ENCODE measurements around the gene DLG1. TPM values are rescaled to one million over a fixed set of nuclear protein-coding genes. Genes with fewer than 3 reads are reported as not detected.

The DLG1 gene
- total RNA-seq, 4 donors from 2014 or later, result 71.4 to 96.7 (median 88.5) TPM

GRCh38 chr3:197253238-197253947, 45.0 kb downstream of the DLG1 start:
- 63 to 64% methylated on average over 7 of the region's 7 CpGs for WGBS, 2 donors
- TF ChIP-seq CTCF (IDR thresholded peaks at IDR 0.05) (no peak), POLR2A (IDR thresholded peaks at IDR 0.05) (no peak)
- intact Hi-C loops (cut with DNase I; ENCODE audit: low total_unique reads), result no loop called here
- no peak overlapping the region for H3K4me3 ChIP-seq (ENCODE audit: low read depth, poor library complexity, severe bottlenecking)
- DNase-seq (ENCODE audit: low spot score in 2 of 2), result no peak

- no peak for DNase-seq (ENCODE audit: low spot score in 2 of 2)
- intact Hi-C loops (cut with DNase I; ENCODE audit: low total_unique reads), result no loop called here
- no peak overlapping the region for H3K4me3 ChIP-seq (ENCODE audit: low read depth, poor library complexity, severe bottlenecking)
- whole genome bisulfite sequencing, 2 donors, result 80 to 97% methylated on average over 4 of the region's 4 CpGs
- TF ChIP-seq CTCF (IDR thresholded peaks at IDR 0.05) (no peak), POLR2A (IDR thresholded peaks at IDR 0.05) (no peak)
Observed at GRCh38 chr3:197249542-197249941, 48.9 kb downstream of the DLG1 start.

- 96 to 100% methylated on average over 4 of the region's 4 CpGs for WGBS, 2 donors
- intact Hi-C loops (cut with DNase I; ENCODE audit: low total_unique reads), result no loop called here
- TF ChIP-seq CTCF (IDR thresholded peaks at IDR 0.05) (no peak), POLR2A (IDR thresholded peaks at IDR 0.05) (no peak)
- no peak for DNase-seq (ENCODE audit: low spot score in 2 of 2)
- H3K4me3 ChIP-seq (ENCODE audit: low read depth, poor library complexity, severe bottlenecking), result no peak overlapping the region
Observed at GRCh38 chr3:197248341-197248740, 50.1 kb downstream of the DLG1 start.

GRCh38 chr3:197244751-197245150, 53.7 kb downstream of the DLG1 start:
- H3K4me3 ChIP-seq (ENCODE audit: low read depth, poor library complexity, severe bottlenecking), result no peak overlapping the region
- DNase-seq (ENCODE audit: low spot score in 2 of 2), result no peak
- intact Hi-C loops (cut with DNase I; ENCODE audit: low total_unique reads), result no loop called here
- WGBS, 2 donors, result 94 to 96% methylated on average over 3 of the region's 3 CpGs
- TF ChIP-seq POLR2A (IDR thresholded peaks at IDR 0.05) (no peak), CTCF (IDR thresholded peaks at IDR 0.05) (no peak)

- no peak for DNase-seq (ENCODE audit: low spot score in 2 of 2)
- WGBS, 2 donors, result 82 to 96% methylated on average over 7 of the region's 7 CpGs
- TF ChIP-seq POLR2A (IDR thresholded peaks at IDR 0.05) (no peak), CTCF (IDR thresholded peaks at IDR 0.05) (no peak)
Observed at GRCh38 chr3:197242784-197243432, 55.5 kb downstream of the DLG1 start.

More at GRCh38 chr3:197242784-197243432, 55.5 kb downstream of the DLG1 start:
- H3K4me3 ChIP-seq (ENCODE audit: low read depth, poor library complexity, severe bottlenecking), result no peak overlapping the region
- intact Hi-C loops (cut with DNase I; ENCODE audit: low total_unique reads), result no loop called here
